ENCODE results near the gene CST9. TPM values are rescaled to one million over a fixed set of nuclear protein-coding genes. Genes with fewer than 3 reads are reported as not detected.
A peak's percentile ranks its signal among the peaks of the same experiment; 100 is the strongest.

CST9 gene
- total and polyA plus RNA-seq, 2 of the 13 experiments (the other 11 are each of a cell fraction or from before 2014, with no cell fraction given): 0.07 TPM; not detected in 1

DNA sequence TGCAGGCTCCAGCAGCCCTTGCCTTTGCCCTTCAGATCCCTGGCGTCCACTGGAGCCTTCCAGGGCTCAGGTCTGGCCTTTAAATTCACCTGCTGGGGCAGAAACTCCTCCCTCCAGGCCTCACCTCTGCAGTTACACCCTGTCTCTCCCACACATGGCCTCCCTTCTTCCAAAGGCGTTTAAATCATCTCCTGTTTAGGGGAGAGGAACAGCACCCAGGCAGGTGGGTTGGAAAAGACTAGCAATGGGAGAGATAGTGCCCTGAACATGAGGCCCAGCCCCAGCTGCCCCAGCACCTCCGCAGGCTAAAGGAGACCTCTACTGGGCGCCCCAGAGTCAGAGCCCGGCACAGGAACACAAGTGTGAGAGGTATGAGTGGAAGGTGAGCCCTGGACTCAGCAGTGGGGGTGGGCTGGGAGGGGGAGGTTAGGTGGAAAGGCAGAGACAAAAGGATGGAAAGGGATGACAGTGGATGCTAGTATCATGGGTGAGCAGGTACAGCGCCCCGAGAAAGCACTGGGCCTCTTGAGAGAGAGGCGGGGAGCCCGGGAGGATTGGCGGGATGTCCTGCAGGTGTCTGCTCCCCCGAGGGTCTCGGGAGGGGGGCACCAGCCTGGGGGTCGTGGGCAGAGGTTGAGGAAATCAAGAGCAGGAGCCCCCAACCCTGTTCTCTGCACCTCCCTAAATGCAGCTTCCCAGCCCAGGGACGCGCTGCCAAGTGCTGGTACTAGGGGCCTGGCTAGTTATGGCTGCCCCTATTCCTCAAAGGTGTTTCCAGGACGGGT, at the start of gene CST9 (continued):
- TF ChIP-seq, protein P1, sequence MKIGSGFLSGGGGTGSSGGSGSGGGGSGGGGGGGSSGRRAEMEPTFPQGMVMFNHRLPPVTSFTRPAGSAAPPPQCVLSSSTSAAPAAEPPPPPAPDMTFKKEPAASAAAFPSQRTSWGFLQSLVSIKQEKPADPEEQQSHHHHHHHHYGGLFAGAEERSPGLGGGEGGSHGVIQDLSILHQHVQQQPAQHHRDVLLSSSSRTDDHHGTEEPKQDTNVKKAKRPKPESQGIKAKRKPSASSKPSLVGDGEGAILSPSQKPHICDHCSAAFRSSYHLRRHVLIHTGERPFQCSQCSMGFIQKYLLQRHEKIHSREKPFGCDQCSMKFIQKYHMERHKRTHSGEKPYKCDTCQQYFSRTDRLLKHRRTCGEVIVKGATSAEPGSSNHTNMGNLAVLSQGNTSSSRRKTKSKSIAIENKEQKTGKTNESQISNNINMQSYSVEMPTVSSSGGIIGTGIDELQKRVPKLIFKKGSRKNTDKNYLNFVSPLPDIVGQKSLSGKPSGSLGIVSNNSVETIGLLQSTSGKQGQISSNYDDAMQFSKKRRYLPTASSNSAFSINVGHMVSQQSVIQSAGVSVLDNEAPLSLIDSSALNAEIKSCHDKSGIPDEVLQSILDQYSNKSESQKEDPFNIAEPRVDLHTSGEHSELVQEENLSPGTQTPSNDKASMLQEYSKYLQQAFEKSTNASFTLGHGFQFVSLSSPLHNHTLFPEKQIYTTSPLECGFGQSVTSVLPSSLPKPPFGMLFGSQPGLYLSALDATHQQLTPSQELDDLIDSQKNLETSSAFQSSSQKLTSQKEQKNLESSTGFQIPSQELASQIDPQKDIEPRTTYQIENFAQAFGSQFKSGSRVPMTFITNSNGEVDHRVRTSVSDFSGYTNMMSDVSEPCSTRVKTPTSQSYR (CRISPR knock-in tag; IDR thresholded peaks at IDR 0.05; ENCODE audit: borderline replicate concordance): no peak
- TF ChIP-seq ZKSCAN8 (CRISPR knock-in tag; IDR thresholded peaks at IDR 0.05; ENCODE audit: borderline replicate concordance) (no peak), STAG1 (CRISPR knock-in tag; IDR thresholded peaks at IDR 0.05) (peak; percentile 47), ZMYM3 (CRISPR knock-in tag; IDR thresholded peaks at IDR 0.05) (no peak), ZNF83 (CRISPR knock-in tag; IDR thresholded peaks at IDR 0.05; ENCODE audit: borderline replicate concordance) (0 out of 2 replicates have a peak, but pooled peaks have one; percentile 43), ZFY (CRISPR knock-in tag; IDR thresholded peaks at IDR 0.05) (no peak), MAFF (IDR thresholded peaks at IDR 0.05; ENCODE audit: low read depth, low read length) (no peak), ZNF720 (CRISPR knock-in tag; IDR thresholded peaks at IDR 0.05) (no peak), HIC2 (CRISPR knock-in tag; IDR thresholded peaks at IDR 0.05; ENCODE audit: low read depth) (no peak), ZNF660 (CRISPR knock-in tag; IDR thresholded peaks at IDR 0.05; ENCODE audit: borderline replicate concordance, low read depth) (no peak), ZNF775 (CRISPR knock-in tag; IDR thresholded peaks at IDR 0.05; ENCODE audit: borderline replicate concordance) (no peak), MIER3 (CRISPR knock-in tag; IDR thresholded peaks at IDR 0.05; ENCODE audit: borderline replicate concordance) (no peak), MTA1 (CRISPR knock-in tag; IDR thresholded peaks at IDR 0.05; ENCODE audit: borderline replicate concordance) (peak; percentile 53; the same call in 1 of the 2 replicates), HIVEP1 (CRISPR knock-in tag; IDR thresholded peaks at IDR 0.05) (no peak), ZNF451 (CRISPR knock-in tag; IDR thresholded peaks at IDR 0.05) (no peak), HOXA5 (CRISPR knock-in tag; IDR thresholded peaks at IDR 0.05) (no peak), BRF2 (CRISPR knock-in tag; IDR thresholded peaks at IDR 0.05) (no peak)
- TF ChIP-seq, protein P2, sequence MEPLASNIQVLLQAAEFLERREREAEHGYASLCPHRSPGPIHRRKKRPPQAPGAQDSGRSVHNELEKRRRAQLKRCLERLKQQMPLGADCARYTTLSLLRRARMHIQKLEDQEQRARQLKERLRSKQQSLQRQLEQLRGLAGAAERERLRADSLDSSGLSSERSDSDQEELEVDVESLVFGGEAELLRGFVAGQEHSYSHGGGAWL (CRISPR knock-in tag; IDR thresholded peaks at IDR 0.05): peak; percentile 31; the same call in 1 of the 2 replicates
- TF ChIP-seq, protein P3, sequence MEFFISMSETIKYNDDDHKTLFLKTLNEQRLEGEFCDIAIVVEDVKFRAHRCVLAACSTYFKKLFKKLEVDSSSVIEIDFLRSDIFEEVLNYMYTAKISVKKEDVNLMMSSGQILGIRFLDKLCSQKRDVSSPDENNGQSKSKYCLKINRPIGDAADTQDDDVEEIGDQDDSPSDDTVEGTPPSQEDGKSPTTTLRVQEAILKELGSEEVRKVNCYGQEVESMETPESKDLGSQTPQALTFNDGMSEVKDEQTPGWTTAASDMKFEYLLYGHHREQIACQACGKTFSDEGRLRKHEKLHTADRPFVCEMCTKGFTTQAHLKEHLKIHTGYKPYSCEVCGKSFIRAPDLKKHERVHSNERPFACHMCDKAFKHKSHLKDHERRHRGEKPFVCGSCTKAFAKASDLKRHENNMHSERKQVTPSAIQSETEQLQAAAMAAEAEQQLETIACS (CRISPR knock-in tag; IDR thresholded peaks at IDR 0.05): no peak
- TF ChIP-seq, protein P4, sequence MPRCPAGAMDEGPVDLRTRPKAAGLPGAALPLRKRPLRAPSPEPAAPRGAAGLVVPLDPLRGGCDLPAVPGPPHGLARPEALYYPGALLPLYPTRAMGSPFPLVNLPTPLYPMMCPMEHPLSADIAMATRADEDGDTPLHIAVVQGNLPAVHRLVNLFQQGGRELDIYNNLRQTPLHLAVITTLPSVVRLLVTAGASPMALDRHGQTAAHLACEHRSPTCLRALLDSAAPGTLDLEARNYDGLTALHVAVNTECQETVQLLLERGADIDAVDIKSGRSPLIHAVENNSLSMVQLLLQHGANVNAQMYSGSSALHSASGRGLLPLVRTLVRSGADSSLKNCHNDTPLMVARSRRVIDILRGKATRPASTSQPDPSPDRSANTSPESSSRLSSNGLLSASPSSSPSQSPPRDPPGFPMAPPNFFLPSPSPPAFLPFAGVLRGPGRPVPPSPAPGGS (CRISPR knock-in tag; IDR thresholded peaks at IDR 0.05): no peak

Measured in HepG2 (cell line).